HL-60/S4 treated with phorbol 12-myristate 13-acetate at 8.2 ng/mL for 4 days and 3 days (cell line): ENCODE data around the gene CACNA1G.

Source experiments
- in situ Hi-C: fragments of 300-500 bp; cut with MboI; formaldehyde crosslinking; loops from 2 replicates; pipeline ENCODE4 v1.15.0; 2022; ENCODE audit warnings: low sequenced_read_pairs

CACNA1G gene

GRCh38 chr17:50608700-50609379 is 48.3 kb downstream of the CACNA1G start:
- in situ Hi-C loops, result no loop called here

GRCh38 chr17:50609380-50610074 is 49.0 kb downstream of the CACNA1G start:
- in situ Hi-C loops, result no loop called here

- in situ Hi-C loops, result no loop called here
Measured at GRCh38 chr17:50611634-50612033, 51.1 kb downstream of the CACNA1G start.

GRCh38 chr17:50612281-50612680 is 51.8 kb downstream of the CACNA1G start:
- in situ Hi-C loops, result no loop called here

GRCh38 chr17:50613007-50613992 is 52.8 kb downstream of the CACNA1G start:
- in situ Hi-C loops, result no loop called here

GRCh38 chr17:50614471-50615051 is 54.0 kb downstream of the CACNA1G start:
- in situ Hi-C loops, result no loop called here

GRCh38 chr17:50615828-50616227 is 55.3 kb downstream of the CACNA1G start:
- in situ Hi-C loops, result no loop called here

GRCh38 chr17:50618300-50618699 is 57.8 kb downstream of the CACNA1G start:
- in situ Hi-C loops, result no loop called here

GRCh38 chr17:50618941-50619340 is 58.4 kb downstream of the CACNA1G start:
- in situ Hi-C loops, result no loop called here

- in situ Hi-C loops, result no loop called here
Measured at GRCh38 chr17:50619489-50619888, 59.0 kb downstream of the CACNA1G start.

- in situ Hi-C loops, result no loop called here
Measured at GRCh38 chr17:50620237-50620636, 59.7 kb downstream of the CACNA1G start.

- in situ Hi-C loops, result no loop called here
Measured at GRCh38 chr17:50620858-50621257, 60.3 kb downstream of the CACNA1G start.

- in situ Hi-C loops, result no loop called here
Measured at GRCh38 chr17:50621574-50622031, 61.1 kb downstream of the CACNA1G start.

- in situ Hi-C loops, result no loop called here
Measured at GRCh38 chr17:50624321-50624934, 63.9 kb downstream of the CACNA1G start.

- in situ Hi-C loops, result no loop called here
Measured at GRCh38 chr17:50625032-50625871, 64.7 kb downstream of the CACNA1G start.

GRCh38 chr17:50626037-50626574 is 65.6 kb downstream of the CACNA1G start:
- in situ Hi-C loops, result no loop called here

GRCh38 chr17:50627036-50627781 is 66.7 kb downstream of the CACNA1G start:
- in situ Hi-C loops, result no loop called here

GRCh38 chr17:50627782-50628601 is 67.5 kb downstream of the CACNA1G start:
- in situ Hi-C loops, result no loop called here
